Upper lobe of right lung (tissue), 1 donor: ENCODE results near the gene PCDH12. TPM values are rescaled to one million over a fixed set of nuclear protein-coding genes. Genes with fewer than 3 reads are reported as not detected.

ENCODE experiments used
- ATAC-seq: fragments of 200-7000 bp; cut with Tn5 transposase; one replicate; pipeline ENCODE4 v1.9.1; 2020; ENCODE audit warnings: mild to moderate bottlenecking, moderate library complexity
- DNase-seq: peaks from one replicate; pipeline ENCODE4 v3.0.0-alpha.2; 2020
- H3K27ac ChIP-seq: fragments of 200-600 bp; one replicate; pipeline ENCODE4 v1.8.0; 2022
- H3K27me3 ChIP-seq: fragments of 200-600 bp; one replicate; pipeline ENCODE4 v1.8.0; 2022; ENCODE audit warnings: mild to moderate bottlenecking
- H3K36me3 ChIP-seq: fragments of 200-600 bp; one replicate; pipeline ENCODE4 v1.8.0; 2022
- H3K4me1 ChIP-seq: fragments of 200-600 bp; one replicate; pipeline ENCODE4 v1.8.0; 2022
- H3K4me3 ChIP-seq: fragments of 200-600 bp; one replicate; pipeline ENCODE4 v1.8.0; 2022; ENCODE audit warnings: mild to moderate bottlenecking
- H3K9me3 ChIP-seq: fragments of 200-600 bp; one replicate; pipeline ENCODE4 v1.8.0; 2022
- intact Hi-C: fragments of 100-400 bp; cut with DNase I; formaldehyde crosslinking; loops from one replicate; pipeline ENCODE4 v1.11.0; 2022
- total RNA-seq: library from RNA; stranded (reverse); fragmentation: NEBNext Ultra II Directional; extraction: Animal tissue kit (Norgen Biotek cat#: 25700); gene quantifications from one replicate; pipeline ENCODE4 v1.2.1, GENCODE V29; 2021
- TF ChIP-seq, protein P1 (sequence below): fragments of 200-600 bp; IDR thresholded peaks from one replicate; pipeline ENCODE4 v1.8.0; 2022; ENCODE audit warnings: antibody characterized with exemption
- donor health status: DM: no; HTN: yes; CAD: no; lungs with severe emphysema.

The PCDH12 gene
- total RNA-seq, 1 donor from 2014 or later, result 17.0 TPM

DNA sequence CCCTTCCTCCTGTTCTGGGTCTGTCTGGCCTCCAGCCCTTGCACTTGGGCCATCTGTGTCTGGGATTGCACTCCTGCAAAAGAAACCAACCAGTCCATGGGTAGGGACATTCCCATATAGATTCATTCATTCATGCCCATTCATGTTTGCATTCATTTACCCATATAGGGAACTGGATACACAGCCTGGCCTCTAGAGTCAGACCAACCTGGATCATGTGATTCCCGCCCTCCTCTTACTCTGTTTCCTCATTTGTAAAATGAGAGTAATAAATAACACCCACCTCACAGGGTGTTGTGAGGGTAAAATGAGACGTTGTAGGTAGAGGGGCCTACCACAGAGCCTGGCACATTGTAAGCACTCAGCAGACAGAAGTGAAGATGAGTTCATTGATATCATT is 8.5 kb downstream of the PCDH12 start:
- no peaks in the 10 kb centered on the region for H3K27me3 ChIP-seq
- no peak for DNase-seq
- no peaks in the 10 kb centered on the region for H3K36me3 ChIP-seq
- peaks cover 18% of the 10 kb centered on the region for H3K4me1 ChIP-seq
- no peak overlapping the region for H3K4me3 ChIP-seq
- ATAC-seq, result no peak
- H3K9me3 ChIP-seq, result no peaks in the 10 kb centered on the region
- TF ChIP-seq, protein P1, sequence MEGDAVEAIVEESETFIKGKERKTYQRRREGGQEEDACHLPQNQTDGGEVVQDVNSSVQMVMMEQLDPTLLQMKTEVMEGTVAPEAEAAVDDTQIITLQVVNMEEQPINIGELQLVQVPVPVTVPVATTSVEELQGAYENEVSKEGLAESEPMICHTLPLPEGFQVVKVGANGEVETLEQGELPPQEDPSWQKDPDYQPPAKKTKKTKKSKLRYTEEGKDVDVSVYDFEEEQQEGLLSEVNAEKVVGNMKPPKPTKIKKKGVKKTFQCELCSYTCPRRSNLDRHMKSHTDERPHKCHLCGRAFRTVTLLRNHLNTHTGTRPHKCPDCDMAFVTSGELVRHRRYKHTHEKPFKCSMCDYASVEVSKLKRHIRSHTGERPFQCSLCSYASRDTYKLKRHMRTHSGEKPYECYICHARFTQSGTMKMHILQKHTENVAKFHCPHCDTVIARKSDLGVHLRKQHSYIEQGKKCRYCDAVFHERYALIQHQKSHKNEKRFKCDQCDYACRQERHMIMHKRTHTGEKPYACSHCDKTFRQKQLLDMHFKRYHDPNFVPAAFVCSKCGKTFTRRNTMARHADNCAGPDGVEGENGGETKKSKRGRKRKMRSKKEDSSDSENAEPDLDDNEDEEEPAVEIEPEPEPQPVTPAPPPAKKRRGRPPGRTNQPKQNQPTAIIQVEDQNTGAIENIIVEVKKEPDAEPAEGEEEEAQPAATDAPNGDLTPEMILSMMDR, result no peak
- intact Hi-C loops, result no loop called here
- no peak overlapping the region for H3K27ac ChIP-seq

DNA sequence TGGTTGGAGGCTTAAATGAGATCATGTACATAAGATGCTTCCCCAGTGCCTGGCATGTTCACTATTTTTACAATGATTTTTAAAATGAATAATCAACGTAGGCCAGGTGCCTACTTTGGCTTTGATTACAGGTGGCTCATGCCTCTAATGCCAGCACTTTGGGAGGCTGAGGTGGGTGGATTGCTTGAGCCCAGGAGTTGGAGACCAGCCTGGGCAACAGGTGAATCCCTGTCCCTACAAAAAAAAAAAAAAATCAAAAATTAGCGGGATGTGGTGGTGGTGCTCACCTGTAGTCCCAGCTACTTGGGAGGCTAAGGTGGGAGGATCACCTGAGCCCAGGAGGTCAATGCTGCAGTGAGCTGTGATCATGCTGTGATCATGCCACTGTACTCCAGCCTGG is 9.2 kb downstream of the PCDH12 start:
- H3K4me1 ChIP-seq, result peaks cover 18% of the 10 kb centered on the region
- DNase-seq (no peak), ATAC-seq (no peak)
- H3K27ac ChIP-seq, result no peak overlapping the region
- H3K27me3 ChIP-seq, result no peaks in the 10 kb centered on the region
- intact Hi-C loops, result no loop called here
- TF ChIP-seq, protein P1, result no peak
- H3K4me3 ChIP-seq, result no peak overlapping the region
- H3K36me3 ChIP-seq, result no peaks in the 10 kb centered on the region
- no peaks in the 10 kb centered on the region for H3K9me3 ChIP-seq

DNA sequence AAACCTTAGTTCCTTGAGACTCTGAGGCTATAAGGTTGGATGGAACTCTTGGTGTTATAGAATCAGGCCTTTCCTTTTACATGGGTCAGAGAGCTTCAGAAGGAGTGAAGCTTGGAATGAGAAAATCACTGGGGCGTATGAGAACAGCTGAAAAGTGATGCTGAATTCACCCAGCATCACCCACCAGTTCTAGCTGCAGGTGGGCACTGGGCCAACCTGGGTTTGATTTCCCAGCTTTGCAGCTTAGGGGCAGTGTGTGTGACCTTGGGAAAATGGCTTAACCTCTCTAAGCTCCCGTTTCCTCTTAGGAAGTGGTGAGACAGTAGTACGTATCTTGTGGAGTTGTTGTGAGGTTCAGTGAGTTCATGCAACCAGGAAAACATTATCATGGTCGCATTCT is 10.7 kb downstream of the PCDH12 start:
- no peak for DNase-seq
- intact Hi-C loops, result no loop called here
- no peak for ATAC-seq
- Histone ChIP-seq H3K4me3 (no peak overlapping the region), H3K4me1 (peaks cover 19% of the 10 kb centered on the region), H3K9me3 (no peaks in the 10 kb centered on the region), H3K27me3 (no peaks in the 10 kb centered on the region), H3K36me3 (no peaks in the 10 kb centered on the region), H3K27ac (peak overlapping the region; percentile 31)
- TF ChIP-seq, protein P1, result no peak

DNA sequence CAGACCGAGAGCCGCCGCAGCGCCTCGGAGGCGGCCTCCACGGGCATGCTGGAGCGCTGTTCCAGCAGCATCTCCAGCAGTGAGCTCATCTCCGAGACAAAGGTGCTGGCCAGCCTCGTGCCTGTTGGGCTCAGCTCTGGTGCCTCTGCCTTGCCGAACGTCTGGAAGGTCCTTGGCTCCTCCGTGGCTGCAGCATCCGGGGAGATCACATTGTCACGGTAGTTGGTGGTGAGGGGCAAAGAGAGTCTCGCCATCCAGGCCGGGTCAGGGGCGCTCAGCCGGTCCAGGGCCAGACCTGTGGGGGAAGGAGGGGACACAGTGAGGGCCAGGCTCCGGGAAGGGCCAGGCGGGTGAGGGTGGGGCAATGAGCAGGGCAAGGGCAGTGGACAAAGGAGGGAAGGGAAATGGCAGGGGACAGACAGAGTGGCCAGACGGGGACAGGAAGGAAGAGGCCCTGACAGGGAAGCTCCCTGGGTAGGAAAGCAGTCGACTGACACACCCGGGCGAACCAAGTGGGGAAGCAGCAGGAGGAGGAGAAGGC is 12.4 kb downstream of the PCDH12 start:
- ATAC-seq (peak; percentile 63), DNase-seq (no peak)
- TF ChIP-seq, protein P1, result no peak
- Histone ChIP-seq H3K9me3 (no peaks in the 10 kb centered on the region), H3K27ac (no peak overlapping the region), H3K27me3 (no peaks in the 10 kb centered on the region), H3K4me1 (peaks cover 21% of the 10 kb centered on the region), H3K36me3 (no peaks in the 10 kb centered on the region), H3K4me3 (no peak overlapping the region)
- intact Hi-C loops, result no loop called here

DNA sequence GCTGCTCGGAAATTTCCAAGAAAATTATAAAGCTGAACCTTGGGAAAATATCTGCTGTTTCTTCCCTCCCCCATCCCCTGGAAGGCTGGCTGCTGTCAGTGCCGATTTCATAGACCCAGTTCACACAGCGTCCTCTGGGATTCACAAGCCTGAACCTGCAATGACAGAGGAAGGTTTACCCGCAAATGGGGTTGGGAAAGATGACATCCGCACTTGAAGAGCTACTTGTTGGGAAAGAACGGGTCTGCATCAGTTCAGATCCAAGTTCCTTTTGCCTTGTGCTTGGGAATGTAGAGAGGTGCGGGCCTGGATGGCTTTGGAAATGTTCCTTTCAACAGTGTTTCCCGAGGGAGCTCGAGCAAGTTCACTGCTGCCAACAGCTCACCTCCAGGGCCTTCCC is 13.9 kb downstream of the PCDH12 start:
- Histone ChIP-seq H3K4me3 (no peak overlapping the region), H3K36me3 (peaks cover 9% of the 10 kb centered on the region), H3K4me1 (peaks cover 21% of the 10 kb centered on the region), H3K27ac (no peak overlapping the region), H3K27me3 (no peaks in the 10 kb centered on the region), H3K9me3 (no peaks in the 10 kb centered on the region)
- TF ChIP-seq, protein P1, result no peak
- ATAC-seq (no peak), DNase-seq (no peak)
- intact Hi-C loops, result no loop called here
